Activated CD4-positive, CD25-positive, alpha-beta regulatory T cell treated with anti-CD3 and anti-CD28 coated beads, Interleukin-2, amount 50 U/mL, for 16 hours (primary cell): ENCODE data around the gene GIPC1.
"Not testable (repeated sequence)": the region's sequence is repeated elsewhere in the genome, so short reads cannot be mapped to it uniquely, and the experiment has no call there.

ENCODE experiments used
- DNase-seq: peaks from one replicate; pipeline ENCODE4 v3.0.0-alpha.2; 2020; ENCODE audit warnings: low read depth, low spot score

GIPC1 gene

GRCh38 chr19:14517840-14518505 is 22.0 kb upstream of the GIPC1 start, which contains the start of gene DNAJB1:
Gene DNAJB1 (minus strand): TSS chr19:14518397. CDS start chr19:14518349, 48 bp downstream.
- DNase-seq, result peak; percentile 53

DNA sequence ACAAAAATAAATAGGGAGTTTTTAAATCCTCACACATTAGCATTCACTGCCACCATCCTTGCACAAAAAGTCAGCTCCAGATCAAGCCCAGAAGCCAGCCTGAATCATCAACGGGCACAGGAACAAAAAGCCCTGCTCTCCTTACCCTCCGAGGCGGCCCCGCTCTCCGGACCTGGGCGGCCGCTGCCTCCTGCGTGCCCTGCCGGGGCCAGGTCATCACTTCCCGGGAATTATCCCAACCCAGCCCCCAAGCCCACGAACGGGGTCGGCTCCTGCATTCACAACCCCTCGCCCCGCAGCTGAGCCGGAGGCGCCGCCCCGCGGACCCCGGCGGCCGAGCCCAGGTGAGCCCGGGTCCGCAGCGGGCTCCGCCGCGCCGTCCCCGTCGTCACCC is 21.5 kb upstream of the GIPC1 start:
- DNase-seq, result no peak

- DNase-seq, result no peak
Measured at GRCh38 chr19:14516746-14517438, 21.0 kb upstream of the GIPC1 start.

GRCh38 chr19:14516048-14516534 is 20.2 kb upstream of the GIPC1 start:
- DNase-seq, result no peak

- no peak for DNase-seq
Measured at GRCh38 chr19:14515501-14516047, 19.6 kb upstream of the GIPC1 start.

DNA sequence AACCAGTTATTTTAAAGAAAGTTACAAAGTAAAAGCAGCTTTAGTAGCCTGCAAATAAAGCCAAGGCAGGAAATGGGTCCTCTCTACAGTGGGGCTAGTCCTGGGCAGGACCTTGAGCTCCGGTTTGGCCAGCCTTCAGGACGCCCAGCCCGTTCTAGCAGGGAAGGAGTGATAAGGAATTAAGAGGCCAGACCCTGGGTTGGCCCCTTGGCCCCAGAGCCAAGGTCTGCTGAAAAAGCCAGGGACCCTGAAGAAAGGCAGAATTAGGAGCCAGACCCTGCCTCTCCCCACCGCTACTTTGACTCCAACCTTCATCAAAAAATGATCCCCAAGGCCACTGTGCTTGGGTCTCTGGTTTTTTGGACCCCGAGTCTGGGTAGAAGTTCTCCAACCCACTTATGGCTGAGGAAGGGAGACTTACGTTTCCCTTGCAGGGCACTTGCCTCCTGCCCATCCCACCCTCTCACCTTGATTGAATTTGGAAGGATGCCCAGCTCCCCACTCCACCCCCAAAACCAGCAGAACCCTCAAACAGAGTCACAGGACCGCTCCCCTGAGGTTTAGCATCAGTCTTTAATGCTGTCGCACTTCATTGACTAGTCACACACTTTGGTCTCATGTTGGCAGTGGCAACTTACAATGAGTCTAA is 18.4 kb upstream of the GIPC1 start:
- no peak for DNase-seq

GRCh38 chr19:14512406-14512961 is 16.6 kb upstream of the GIPC1 start:
- no peak for DNase-seq

GRCh38 chr19:14511229-14511593 is 15.3 kb upstream of the GIPC1 start:
- no peak for DNase-seq

- no peak for DNase-seq
Measured at GRCh38 chr19:14510311-14511228, 14.6 kb upstream of the GIPC1 start.

DNA sequence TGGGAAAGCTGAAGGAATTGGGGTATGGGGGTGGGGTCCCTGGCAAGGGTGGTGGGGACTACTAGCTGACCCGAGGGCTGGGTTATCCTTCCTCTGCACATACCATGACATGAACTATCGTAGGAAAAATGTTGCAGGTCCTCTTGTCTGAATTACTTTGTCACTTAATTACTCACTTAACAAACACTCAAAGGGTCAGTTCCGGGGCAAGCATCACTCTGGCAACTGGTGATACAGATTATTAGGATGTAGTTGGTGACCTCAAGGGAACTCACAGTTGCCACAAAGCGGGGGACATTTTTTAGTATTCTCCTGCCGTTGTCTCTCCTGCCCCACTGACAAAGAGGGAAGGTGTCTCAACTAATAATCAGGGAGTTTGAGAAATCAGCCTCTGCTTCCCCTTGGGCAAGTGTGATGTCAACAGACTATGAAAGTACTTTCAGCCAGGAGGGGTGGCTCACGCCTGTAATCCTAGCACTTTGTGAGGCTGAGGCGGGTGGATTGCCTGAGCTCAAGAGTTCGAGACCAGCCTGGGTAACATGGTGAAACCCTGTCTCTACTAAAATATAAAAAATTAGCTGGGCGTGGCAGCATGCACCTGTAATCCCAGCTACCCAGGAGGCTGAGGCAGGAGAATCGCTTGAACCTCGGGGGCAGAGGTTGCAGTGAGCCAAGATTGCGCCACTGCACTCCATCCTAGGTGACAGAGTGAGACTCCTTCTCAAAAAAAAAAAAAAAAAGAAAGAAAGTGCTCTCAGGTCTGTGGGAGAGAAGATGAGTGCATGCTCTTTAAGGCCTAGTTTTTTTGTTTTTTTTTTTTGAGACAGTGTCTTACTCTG is 12.0 kb upstream of the GIPC1 start:
- DNase-seq, result no peak

DNA sequence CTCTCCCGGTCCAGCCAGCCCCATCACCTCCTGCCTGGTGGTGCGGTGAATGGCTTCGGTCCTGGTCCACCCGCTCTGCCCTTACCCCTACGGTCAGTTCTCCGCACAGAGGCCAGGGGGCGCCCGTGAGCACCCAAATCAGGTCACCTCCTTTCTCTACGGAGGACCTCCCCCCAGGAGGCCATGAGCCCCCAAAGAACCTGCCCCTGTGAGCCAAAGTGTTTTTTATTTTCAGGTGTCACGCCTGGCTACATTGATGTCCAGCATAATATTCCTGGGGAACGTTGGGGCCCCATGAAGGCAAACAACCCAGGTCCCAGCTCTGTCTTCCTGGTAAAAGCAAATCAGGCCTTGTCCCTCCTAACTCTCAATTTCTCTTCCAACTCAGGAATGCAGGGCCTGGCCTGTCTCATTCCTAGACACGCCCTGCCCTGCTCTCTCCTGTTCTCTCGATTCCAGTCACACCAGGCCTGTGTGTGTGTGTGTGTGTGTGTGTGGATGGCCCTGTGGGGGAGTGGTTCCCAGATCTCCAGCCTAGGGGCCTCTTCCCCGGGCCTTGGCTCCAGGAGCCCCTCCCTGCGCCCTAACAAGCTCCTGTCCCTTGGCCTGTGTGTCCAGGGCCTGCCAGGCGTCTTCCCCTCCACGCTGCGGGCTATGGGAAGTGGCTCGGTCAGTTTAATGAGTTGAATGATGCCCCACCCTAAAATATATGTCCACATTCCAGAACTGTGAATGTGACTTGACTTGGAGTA is 9.7 kb upstream of the GIPC1 start:
- peak; percentile 50 for DNase-seq

DNA sequence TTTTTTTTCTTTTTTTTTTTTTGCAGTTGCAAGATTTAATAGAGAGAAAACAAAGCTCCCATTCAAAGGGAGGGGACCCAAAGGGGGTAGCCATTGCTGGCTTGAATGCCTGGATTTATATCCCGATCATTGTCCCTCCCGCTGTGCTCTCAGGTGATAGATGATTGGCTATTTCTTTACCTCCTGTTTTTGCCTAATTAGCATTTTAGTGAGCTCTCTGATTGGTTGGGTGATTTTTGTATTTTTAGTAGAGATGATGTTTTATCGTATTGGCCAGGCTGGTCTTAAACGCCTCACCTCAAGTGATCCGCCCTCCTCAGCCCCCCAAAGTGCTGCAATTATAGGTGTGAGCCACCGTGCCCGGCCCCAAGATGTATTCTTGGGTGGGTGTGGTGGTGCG is 8.6 kb upstream of the GIPC1 start:
- not testable (repeated sequence) for DNase-seq

DNA sequence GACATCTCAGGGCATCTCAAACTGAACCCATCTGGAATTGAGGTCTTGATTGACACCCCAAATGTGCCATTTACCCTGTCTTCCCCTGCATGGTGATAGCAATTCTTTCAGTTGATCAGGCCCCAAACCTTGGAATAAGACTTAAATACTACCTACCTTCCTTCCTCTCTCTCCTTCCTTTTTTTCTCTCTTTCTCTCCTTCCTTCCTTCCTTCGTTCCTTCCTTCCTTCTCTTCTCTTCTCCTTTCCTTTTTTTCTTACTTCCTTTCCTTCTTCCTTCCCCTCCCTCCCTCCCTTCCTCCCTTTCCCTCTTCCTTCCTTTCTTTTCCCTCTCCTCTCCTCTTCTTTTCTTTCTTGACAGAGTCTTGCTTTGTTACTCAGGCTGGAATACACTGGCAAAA is 7.4 kb upstream of the GIPC1 start:
- no peak for DNase-seq

DNA sequence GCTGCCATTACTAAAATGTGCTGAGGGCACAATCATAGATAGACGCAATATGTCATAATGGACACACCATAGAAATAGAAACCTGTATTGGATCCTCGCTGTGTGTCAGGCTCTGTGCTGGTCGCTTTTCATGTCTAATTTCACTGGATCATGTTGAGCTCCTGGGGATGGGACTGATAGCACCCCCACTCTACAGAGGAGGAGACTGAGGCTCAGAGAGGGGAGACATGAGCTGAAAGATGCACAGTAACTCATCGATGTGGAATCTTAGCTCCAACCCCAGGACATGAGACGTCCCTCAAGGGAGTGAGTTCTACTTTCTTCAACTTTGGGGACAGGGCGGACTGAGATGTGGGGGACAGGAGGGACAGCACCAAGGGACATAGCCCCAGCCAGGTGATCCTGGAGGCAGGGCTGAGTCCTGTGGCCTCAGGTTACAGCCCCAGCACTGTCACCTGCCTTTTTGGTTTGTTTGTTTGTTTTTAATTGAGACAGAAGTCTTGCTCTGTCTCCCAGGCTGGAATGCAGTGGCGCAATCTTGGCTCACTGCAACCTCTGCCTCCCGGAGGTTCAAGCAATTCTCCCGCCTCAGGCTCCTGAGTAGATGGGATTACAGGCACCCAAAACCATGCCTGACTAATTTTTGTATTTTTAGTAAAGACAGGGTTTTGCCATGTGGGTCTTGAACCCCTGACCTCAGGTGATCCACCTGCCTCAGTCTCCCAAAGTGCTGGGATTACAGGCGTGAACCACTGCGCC is 6.6 kb upstream of the GIPC1 start:
- DNase-seq, result no peak

DNA sequence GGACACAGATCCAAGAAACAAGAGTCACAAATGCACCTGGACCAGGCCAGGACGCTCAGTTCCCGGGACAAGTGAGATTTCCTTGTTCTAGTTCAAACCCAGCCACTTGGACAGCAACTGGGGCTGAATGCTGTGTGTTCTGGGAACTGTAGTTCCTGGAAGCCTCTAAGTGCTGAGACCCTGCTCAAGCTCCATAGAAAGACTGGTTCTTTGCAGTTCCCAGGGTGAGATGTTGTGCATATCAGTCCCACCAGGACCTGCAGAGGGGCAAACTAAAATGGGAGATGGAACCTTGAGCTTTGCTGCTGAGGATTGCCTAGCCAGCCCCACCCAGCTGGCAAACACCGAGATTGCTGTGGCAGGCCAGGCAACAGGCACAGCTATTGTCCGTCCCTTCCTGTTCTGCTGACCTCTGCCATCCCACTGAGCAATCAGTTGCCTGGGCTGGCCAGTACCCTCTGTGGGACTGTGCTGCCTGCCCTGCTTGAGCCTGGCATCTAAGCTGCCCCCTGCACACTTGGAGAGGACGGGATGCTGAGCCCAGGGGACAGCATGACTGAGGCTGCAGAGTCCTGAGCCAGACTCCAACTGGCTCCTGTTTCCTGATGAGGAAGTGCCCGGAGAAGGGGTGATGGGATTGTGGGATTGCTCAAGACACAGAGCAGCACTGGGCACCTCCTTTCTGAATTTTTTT is 1.4 kb upstream of the GIPC1 start:
- DNase-seq, result no peak

- no peak for DNase-seq
Measured at GRCh38 chr19:14496834-14497227, 904 bp upstream of the GIPC1 start.

DNA sequence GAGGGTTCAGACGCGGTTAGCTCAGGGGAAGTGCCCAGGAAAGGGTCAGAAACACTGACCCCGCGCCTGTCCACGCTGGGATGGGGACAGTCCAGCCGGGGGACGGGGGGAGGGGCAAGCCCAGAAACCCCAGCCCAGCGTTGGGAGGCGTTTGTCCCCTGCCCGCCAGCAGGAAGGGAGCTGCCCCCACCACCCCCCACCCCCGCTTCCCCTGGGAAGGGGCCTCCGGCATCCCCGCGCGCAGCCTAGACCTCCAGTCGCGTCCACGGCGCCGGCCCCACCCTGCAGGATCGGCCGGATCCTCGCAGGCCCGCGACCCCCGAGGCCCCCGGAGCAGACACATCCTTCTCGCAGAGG is 277 bp downstream of the GIPC1 start:
- DNase-seq, result no peak
